SH-SY5Y (cell line): Measurements from ENCODE around the gene LRP2BP.
A peak's percentile ranks its signal among the peaks of the same experiment; 100 is the strongest.

Source experiments
- GATA2 ChIP-seq: IDR thresholded peaks from 2 replicates; pipeline ENCODE4 v1.6.1; 2011; ENCODE audit warnings: mild to moderate bottlenecking, low read depth, low read length
- GATA3 ChIP-seq: IDR thresholded peaks from 2 replicates; pipeline ENCODE4 v1.6.1; 2011; ENCODE audit warnings: low read depth, mild to moderate bottlenecking, low read length, moderate library complexity

GRCh38 chr4:185359767-185360446, 35.8 kb downstream of the LRP2BP start:
- TF ChIP-seq GATA2 (peak; percentile 80), GATA3 (no peak)
